Prostate gland (tissue), 1 donor: ENCODE data around the gene CDHR5.

Experiments used
- POLR2A ChIP-seq: fragments of 450-650 bp; IDR thresholded peaks from one replicate; pipeline ENCODE4 v1.6.1; 2016; ENCODE audit warnings: antibody characterized with exemption, mild to moderate bottlenecking
- POLR2AphosphoS5 ChIP-seq: sonication (generic); formaldehyde crosslinking; IDR thresholded peaks from one replicate; pipeline ENCODE4 v1.6.1; 2017; ENCODE audit warnings: antibody characterized with exemption

- TF ChIP-seq POLR2A (no peak), POLR2AphosphoS5 (no peak)
Measured at GRCh38 chr11:608791-609251, 15.9 kb downstream of the CDHR5 start.
